WTC11 (cell line): ENCODE measurements around the gene PROSER3. TPM values are rescaled to one million over a fixed set of nuclear protein-coding genes. Genes with fewer than 3 reads are reported as not detected.

Experiments
- ATAC-seq: fragments of 200-7000 bp; cut with Tn5 transposase; 2 replicates; pipeline ENCODE4 v1.10.0; 2021; ENCODE audit warnings: mild to moderate bottlenecking, moderate library complexity
- CTCF ChIA-PET: fragments of 300-600 bp; sonication (Branson Sonifier 250); formaldehyde crosslinking; loops from one replicate; lab custom pipeline; 2021; ENCODE audit warnings: antibody characterized with exemption; lab: Charles Lee
- POLR2A ChIA-PET: fragments of 350-600 bp; sonication (Branson Sonifier 250); formaldehyde crosslinking; loops from one replicate; lab custom pipeline; 2021; ENCODE audit warnings: antibody characterized with exemption; lab: Charles Lee
- DNase-seq: peaks from one replicate; pipeline ENCODE4 v3.0.0; 2021; ENCODE audit warnings: low spot score
- H3K27ac Mint-ChIP-seq: 2 replicates; pipeline ENCODE4 v1.8.0; 2021; ENCODE audit warnings: mixed read lengths
- H3K27me3 Mint-ChIP-seq: 2 replicates; pipeline ENCODE4 v1.8.0; 2021; ENCODE audit warnings: low read depth, mild to moderate bottlenecking, moderate library complexity, mixed read lengths
- H3K36me3 Mint-ChIP-seq: 2 replicates; pipeline ENCODE4 v1.8.0; 2021; ENCODE audit warnings: mixed read lengths
- H3K4me1 Mint-ChIP-seq: 2 replicates; pipeline ENCODE4 v1.8.0; 2022; ENCODE audit warnings: mixed read lengths
- H3K4me3 Mint-ChIP-seq: 2 replicates; pipeline ENCODE4 v1.8.0; 2021; ENCODE audit warnings: mild to moderate bottlenecking, moderate library complexity, mixed read lengths
- H3K9me3 Mint-ChIP-seq: 2 replicates; pipeline ENCODE4 v1.8.0; 2021; ENCODE audit warnings: mixed read lengths
- ELF4 ChIP-seq: sonication (generic); formaldehyde crosslinking; IDR thresholded peaks from 2 replicates; pipeline ENCODE4 v1.8.1; 2022; ENCODE audit warnings: low read depth, mild to moderate bottlenecking, moderate library complexity, missing genetic modification reagents
- GABPB1 ChIP-seq: sonication (generic); formaldehyde crosslinking; IDR thresholded peaks from 2 replicates; pipeline ENCODE4 v1.8.1; 2023; ENCODE audit warnings: mild to moderate bottlenecking, missing genetic modification reagents
- NR1H2 ChIP-seq: sonication (generic); formaldehyde crosslinking; IDR thresholded peaks from 2 replicates; pipeline ENCODE4 v1.9.0; 2021; ENCODE audit warnings: mild to moderate bottlenecking, moderate library complexity, missing genetic modification reagents
- NR3C1 ChIP-seq: sonication (generic); formaldehyde crosslinking; conservative IDR thresholded peaks from 2 replicates; pipeline ENCODE4 v1.8.1; 2023; ENCODE audit warnings: low read depth, mild to moderate bottlenecking, missing genetic modification reagents
- RORB ChIP-seq: fragments of 250-450 bp; sonication (Bioruptor Pico); IDR thresholded peaks from 2 replicates; pipeline ENCODE4 v1.9.0; 2021; ENCODE audit warnings: mild to moderate bottlenecking
- TCF7 ChIP-seq: sonication (generic); formaldehyde crosslinking; IDR thresholded peaks from 2 replicates; pipeline ENCODE4 v1.8.0; 2022; ENCODE audit warnings: mild to moderate bottlenecking, low read depth, missing genetic modification reagents, moderate library complexity
- ZNF138 ChIP-seq: sonication (generic); formaldehyde crosslinking; conservative IDR thresholded peaks from 2 replicates; pipeline ENCODE4 v1.8.1; 2022; ENCODE audit warnings: mild to moderate bottlenecking, moderate library complexity, missing genetic modification reagents
- ZNF219 ChIP-seq: sonication (generic); formaldehyde crosslinking; IDR thresholded peaks from 2 replicates; pipeline ENCODE4 v1.8.0; 2023; ENCODE audit warnings: missing genetic modification reagents, mild to moderate bottlenecking, borderline replicate concordance
- ZNF396 ChIP-seq: fragments of 250-450 bp; sonication (Bioruptor Pico); IDR thresholded peaks from 2 replicates; pipeline ENCODE4 v1.8.0; 2021; ENCODE audit warnings: mild to moderate bottlenecking, moderate library complexity, borderline replicate concordance
- ZNF423 ChIP-seq: fragments of 250-450 bp; sonication (Bioruptor Pico); IDR thresholded peaks from 2 replicates; pipeline ENCODE4 v2.1.2; 2022; ENCODE audit warnings: mild to moderate bottlenecking, moderate library complexity
- total RNA-seq: library from RNA; stranded (reverse); gene quantifications from 3 replicates; pipeline ENCODE4 v1.2.3, GENCODE V29; 2021
- TF ChIP-seq, protein P1 (sequence below): sonication (generic); formaldehyde crosslinking; IDR thresholded peaks from 2 replicates; pipeline ENCODE4 v1.8.0; 2022; ENCODE audit warnings: mild to moderate bottlenecking, missing genetic modification reagents
- TF ChIP-seq, protein P2 (sequence below): sonication (generic); formaldehyde crosslinking; IDR thresholded peaks from 2 replicates; pipeline ENCODE4 v1.8.1; 2023; ENCODE audit warnings: mild to moderate bottlenecking, missing genetic modification reagents
- TF ChIP-seq, protein P3 (sequence below): sonication (generic); formaldehyde crosslinking; IDR thresholded peaks from 2 replicates; pipeline ENCODE4 v1.8.1; 2023; ENCODE audit warnings: mild to moderate bottlenecking, moderate library complexity, missing genetic modification reagents
- TF ChIP-seq, protein P4 (sequence below): sonication (generic); formaldehyde crosslinking; IDR thresholded peaks from 2 replicates; pipeline ENCODE4 v1.8.1; 2023; ENCODE audit warnings: mild to moderate bottlenecking, missing genetic modification reagents, moderate library complexity
- TF ChIP-seq, protein P5 (sequence below): sonication (generic); formaldehyde crosslinking; IDR thresholded peaks from 2 replicates; pipeline ENCODE4 v1.8.0; 2022; ENCODE audit warnings: mild to moderate bottlenecking, missing genetic modification reagents
- TF ChIP-seq, protein P6 (sequence below): fragments of 250-450 bp; sonication (Bioruptor Pico); IDR thresholded peaks from 2 replicates; pipeline ENCODE4 v1.9.0; 2021; ENCODE audit warnings: mild to moderate bottlenecking, borderline replicate concordance

The PROSER3 gene
- total RNA-seq, 1 experiment from 2014 or later = 32.9 TPM

DNA sequence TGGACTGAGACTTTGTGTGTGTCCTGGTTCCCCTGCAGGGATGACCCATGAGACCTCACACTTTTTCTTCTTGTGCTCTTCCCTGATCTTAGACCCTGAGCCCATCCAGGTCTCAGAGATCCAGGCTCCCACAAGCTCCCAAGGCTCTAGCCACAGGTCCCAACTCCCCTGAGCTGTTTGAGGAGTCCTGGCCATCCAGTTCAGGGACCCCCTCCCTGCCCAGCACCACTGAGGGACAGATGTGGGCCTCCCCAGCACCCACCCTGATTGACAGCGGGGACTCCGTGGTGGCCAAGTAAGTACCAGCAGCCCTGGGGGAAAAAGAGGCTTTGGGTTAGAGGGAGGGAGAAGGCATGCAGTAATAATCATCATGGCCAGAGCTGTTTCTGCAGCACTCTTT is 1.7 kb downstream of the PROSER3 start:
- no peak for ATAC-seq
- TF ChIP-seq NR3C1 (CRISPR knock-in tag) (no peak), ZNF219 (no peak), GABPB1 (CRISPR knock-in tag) (no peak), ELF4 (CRISPR knock-in tag) (no peak), RORB (no peak)
- TF ChIP-seq, protein P1, sequence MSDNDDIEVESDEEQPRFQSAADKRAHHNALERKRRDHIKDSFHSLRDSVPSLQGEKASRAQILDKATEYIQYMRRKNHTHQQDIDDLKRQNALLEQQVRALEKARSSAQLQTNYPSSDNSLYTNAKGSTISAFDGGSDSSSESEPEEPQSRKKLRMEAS (CRISPR knock-in tag) = no peak
- TF ChIP-seq, protein P2, sequence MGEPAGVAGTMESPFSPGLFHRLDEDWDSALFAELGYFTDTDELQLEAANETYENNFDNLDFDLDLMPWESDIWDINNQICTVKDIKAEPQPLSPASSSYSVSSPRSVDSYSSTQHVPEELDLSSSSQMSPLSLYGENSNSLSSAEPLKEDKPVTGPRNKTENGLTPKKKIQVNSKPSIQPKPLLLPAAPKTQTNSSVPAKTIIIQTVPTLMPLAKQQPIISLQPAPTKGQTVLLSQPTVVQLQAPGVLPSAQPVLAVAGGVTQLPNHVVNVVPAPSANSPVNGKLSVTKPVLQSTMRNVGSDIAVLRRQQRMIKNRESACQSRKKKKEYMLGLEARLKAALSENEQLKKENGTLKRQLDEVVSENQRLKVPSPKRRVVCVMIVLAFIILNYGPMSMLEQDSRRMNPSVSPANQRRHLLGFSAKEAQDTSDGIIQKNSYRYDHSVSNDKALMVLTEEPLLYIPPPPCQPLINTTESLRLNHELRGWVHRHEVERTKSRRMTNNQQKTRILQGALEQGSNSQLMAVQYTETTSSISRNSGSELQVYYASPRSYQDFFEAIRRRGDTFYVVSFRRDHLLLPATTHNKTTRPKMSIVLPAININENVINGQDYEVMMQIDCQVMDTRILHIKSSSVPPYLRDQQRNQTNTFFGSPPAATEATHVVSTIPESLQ = no peak
- TF ChIP-seq, protein P3, sequence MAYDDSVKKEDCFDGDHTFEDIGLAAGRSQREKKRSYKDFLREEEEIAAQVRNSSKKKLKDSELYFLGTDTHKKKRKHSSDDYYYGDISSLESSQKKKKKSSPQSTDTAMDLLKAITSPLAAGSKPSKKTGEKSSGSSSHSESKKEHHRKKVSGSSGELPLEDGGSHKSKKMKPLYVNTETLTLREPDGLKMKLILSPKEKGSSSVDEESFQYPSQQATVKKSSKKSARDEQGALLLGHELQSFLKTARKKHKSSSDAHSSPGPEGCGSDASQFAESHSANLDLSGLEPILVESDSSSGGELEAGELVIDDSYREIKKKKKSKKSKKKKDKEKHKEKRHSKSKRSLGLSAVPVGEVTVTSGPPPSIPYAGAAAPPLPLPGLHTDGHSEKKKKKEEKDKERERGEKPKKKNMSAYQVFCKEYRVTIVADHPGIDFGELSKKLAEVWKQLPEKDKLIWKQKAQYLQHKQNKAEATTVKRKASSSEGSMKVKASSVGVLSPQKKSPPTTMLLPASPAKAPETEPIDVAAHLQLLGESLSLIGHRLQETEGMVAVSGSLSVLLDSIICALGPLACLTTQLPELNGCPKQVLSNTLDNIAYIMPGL (CRISPR knock-in tag) = no peak
- TF ChIP-seq, protein P4, sequence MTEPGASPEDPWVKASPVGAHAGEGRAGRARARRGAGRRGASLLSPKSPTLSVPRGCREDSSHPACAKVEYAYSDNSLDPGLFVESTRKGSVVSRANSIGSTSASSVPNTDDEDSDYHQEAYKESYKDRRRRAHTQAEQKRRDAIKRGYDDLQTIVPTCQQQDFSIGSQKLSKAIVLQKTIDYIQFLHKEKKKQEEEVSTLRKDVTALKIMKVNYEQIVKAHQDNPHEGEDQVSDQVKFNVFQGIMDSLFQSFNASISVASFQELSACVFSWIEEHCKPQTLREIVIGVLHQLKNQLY = no peak
- TF ChIP-seq, protein P5, sequence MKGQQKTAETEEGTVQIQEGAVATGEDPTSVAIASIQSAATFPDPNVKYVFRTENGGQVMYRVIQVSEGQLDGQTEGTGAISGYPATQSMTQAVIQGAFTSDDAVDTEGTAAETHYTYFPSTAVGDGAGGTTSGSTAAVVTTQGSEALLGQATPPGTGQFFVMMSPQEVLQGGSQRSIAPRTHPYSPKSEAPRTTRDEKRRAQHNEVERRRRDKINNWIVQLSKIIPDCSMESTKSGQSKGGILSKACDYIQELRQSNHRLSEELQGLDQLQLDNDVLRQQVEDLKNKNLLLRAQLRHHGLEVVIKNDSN (CRISPR knock-in tag) = no peak
- TF ChIP-seq, protein P6, sequence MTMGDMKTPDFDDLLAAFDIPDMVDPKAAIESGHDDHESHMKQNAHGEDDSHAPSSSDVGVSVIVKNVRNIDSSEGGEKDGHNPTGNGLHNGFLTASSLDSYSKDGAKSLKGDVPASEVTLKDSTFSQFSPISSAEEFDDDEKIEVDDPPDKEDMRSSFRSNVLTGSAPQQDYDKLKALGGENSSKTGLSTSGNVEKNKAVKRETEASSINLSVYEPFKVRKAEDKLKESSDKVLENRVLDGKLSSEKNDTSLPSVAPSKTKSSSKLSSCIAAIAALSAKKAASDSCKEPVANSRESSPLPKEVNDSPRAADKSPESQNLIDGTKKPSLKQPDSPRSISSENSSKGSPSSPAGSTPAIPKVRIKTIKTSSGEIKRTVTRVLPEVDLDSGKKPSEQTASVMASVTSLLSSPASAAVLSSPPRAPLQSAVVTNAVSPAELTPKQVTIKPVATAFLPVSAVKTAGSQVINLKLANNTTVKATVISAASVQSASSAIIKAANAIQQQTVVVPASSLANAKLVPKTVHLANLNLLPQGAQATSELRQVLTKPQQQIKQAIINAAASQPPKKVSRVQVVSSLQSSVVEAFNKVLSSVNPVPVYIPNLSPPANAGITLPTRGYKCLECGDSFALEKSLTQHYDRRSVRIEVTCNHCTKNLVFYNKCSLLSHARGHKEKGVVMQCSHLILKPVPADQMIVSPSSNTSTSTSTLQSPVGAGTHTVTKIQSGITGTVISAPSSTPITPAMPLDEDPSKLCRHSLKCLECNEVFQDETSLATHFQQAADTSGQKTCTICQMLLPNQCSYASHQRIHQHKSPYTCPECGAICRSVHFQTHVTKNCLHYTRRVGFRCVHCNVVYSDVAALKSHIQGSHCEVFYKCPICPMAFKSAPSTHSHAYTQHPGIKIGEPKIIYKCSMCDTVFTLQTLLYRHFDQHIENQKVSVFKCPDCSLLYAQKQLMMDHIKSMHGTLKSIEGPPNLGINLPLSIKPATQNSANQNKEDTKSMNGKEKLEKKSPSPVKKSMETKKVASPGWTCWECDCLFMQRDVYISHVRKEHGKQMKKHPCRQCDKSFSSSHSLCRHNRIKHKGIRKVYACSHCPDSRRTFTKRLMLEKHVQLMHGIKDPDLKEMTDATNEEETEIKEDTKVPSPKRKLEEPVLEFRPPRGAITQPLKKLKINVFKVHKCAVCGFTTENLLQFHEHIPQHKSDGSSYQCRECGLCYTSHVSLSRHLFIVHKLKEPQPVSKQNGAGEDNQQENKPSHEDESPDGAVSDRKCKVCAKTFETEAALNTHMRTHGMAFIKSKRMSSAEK = no peak

DNA sequence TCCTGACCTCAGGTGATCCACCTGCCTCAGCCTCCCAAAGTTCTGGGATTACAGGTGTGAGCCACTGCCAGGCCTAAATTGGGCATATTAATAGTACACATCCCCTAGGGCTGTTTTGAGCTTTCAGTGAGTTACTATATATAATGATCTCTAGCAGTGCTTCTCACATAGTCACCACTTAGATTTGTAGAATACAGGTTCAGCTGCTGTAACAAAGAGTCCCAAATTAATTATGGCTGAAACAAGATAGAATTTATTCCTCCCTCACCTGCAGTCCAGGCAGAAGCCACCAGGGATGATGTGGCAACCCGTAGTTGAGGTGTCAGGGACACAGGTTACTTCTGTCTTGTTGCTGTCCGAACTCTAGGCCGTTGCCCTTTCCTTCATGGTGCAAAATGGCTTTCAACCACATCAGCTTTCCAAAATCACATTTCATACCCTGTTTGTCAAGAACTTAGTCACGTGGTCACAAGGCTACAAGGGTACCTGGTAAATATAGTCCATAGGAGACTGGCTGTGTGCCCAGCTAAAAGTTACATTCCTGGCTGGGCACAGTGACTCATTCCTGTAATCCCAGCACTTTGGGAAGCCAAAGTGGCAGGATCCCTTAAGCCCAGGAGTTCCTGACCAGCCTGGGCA is 2.9 kb downstream of the PROSER3 start:
- Mint-ChIP-seq H3K4me3 (no peak overlapping the region), H3K36me3 (peaks cover 19% of the 10 kb centered on the region), H3K27ac (no peak overlapping the region), H3K27me3 (peaks cover 14% of the 10 kb centered on the region), H3K4me1 (peaks cover 12% of the 10 kb centered on the region), H3K9me3 (no peaks in the 10 kb centered on the region)
- ChIA-PET POLR2A (no interaction called here), CTCF (interaction anchor here (0.9 kb wide), 1 partner anchor 24 kb away, joined by 3 read pairs; no protein-coding TSS in a partner anchor)
- DNase-seq = no peak
- no peak for ATAC-seq
- TF ChIP-seq NR1H2 (CRISPR knock-in tag) = no peak
- TF ChIP-seq ZNF396 = no peak
- TF ChIP-seq, protein P6 = no peak
- no peak for TF ChIP-seq ZNF138 (CRISPR knock-in tag)
- no peak for TF ChIP-seq TCF7 (CRISPR knock-in tag)
- no peak for TF ChIP-seq ZNF423 (CRISPR knock-in tag)
- TF ChIP-seq, protein P5 (CRISPR knock-in tag) = no peak

More for the DNA sequence above, 1.7 kb downstream of the PROSER3 start:
- CTCF ChIA-PET = interaction anchor here (1.0 kb wide), 1 partner anchor 25 kb away, joined by 6 read pairs; no protein-coding TSS in a partner anchor
- DNase-seq = no peak
- peaks cover 22% of the 10 kb centered on the region for H3K27me3 Mint-ChIP-seq
- H3K27ac Mint-ChIP-seq = no peak overlapping the region
- POLR2A ChIA-PET = no interaction called here
- H3K4me3 Mint-ChIP-seq = peak overlapping the region; percentile 94
- H3K4me1 Mint-ChIP-seq = peaks cover 16% of the 10 kb centered on the region
- peaks cover 16% of the 10 kb centered on the region for H3K36me3 Mint-ChIP-seq
- no peaks in the 10 kb centered on the region for H3K9me3 Mint-ChIP-seq
